Karpas-422 (cell line): Measurements from ENCODE around the gene ERGIC1. TPM values are rescaled to one million over a fixed set of nuclear protein-coding genes. Genes with fewer than 3 reads are reported as not detected.

Source experiments
- DNase-seq: peaks from one replicate; pipeline ENCODE4 v3.0.0-alpha.2; 2015
- H2AFZ ChIP-seq: fragments of 200-600 bp; sonication (generic); 2 replicates; pipeline ENCODE4 v1.6.1; 2014; ENCODE audit warnings: antibody characterized with exemption, low read length, mixed read lengths
- H3K27ac ChIP-seq: fragments of 200-600 bp; sonication (generic); 2 replicates; pipeline ENCODE4 v1.5.1; 2014; ENCODE audit warnings: mild to moderate bottlenecking, low read length, moderate library complexity
- H3K27me3 ChIP-seq: fragments of 200-600 bp; sonication (generic); 2 replicates; pipeline ENCODE4 v1.6.1; 2014; ENCODE audit warnings: low read length, mixed read lengths
- H3K36me3 ChIP-seq: fragments of 200-600 bp; sonication (generic); 2 replicates; pipeline ENCODE4 v1.6.1; 2014; ENCODE audit warnings: low read length, mixed read lengths; ENCODE audit not compliant: insufficient read depth
- H3K4me1 ChIP-seq: fragments of 200-600 bp; sonication (generic); 2 replicates; pipeline ENCODE4 v1.6.1; 2014; ENCODE audit warnings: mild to moderate bottlenecking, low read length, mixed read lengths
- H3K4me2 ChIP-seq: fragments of 200-600 bp; sonication (generic); 2 replicates; pipeline ENCODE4 v1.6.1; 2014; ENCODE audit warnings: low read length, low read depth, mild to moderate bottlenecking; ENCODE audit not compliant: poor library complexity, severe bottlenecking
- H3K4me3 ChIP-seq: fragments of 200-600 bp; sonication (generic); 2 replicates; pipeline ENCODE4 v1.5.1; 2014; ENCODE audit warnings: mild to moderate bottlenecking, antibody characterized with exemption, low read length, mixed read lengths
- H3K79me2 ChIP-seq: fragments of 200-600 bp; sonication (generic); 2 replicates; pipeline ENCODE4 v1.6.1; 2014; ENCODE audit warnings: mild to moderate bottlenecking, low read length, mixed read lengths
- H3K9ac ChIP-seq: fragments of 200-600 bp; sonication (generic); 2 replicates; pipeline ENCODE4 v1.6.0; 2014; ENCODE audit warnings: low read length
- H3K9me2 ChIP-seq: fragments of 200-600 bp; sonication (generic), shearing (Covaris generic); replicated peaks from 2 replicates; pipeline ENCODE4 v1.6.0; 2014; ENCODE audit warnings: mild to moderate bottlenecking, low read length, moderate library complexity; ENCODE audit not compliant: insufficient read depth
- H3K9me3 ChIP-seq: fragments of 300-700, 200-600 bp; sonication (generic); 2 replicates; pipeline ENCODE4 v1.6.1; 2014; ENCODE audit warnings: low read length, mixed read lengths
- H4K20me1 ChIP-seq: fragments of 200-600 bp; sonication (generic); 2 replicates; pipeline ENCODE4 v1.6.1; 2014; ENCODE audit warnings: mild to moderate bottlenecking, antibody characterized with exemption, low read length, low read depth; ENCODE audit not compliant: insufficient read depth
- small RNA-seq: library from RNA; depleted of rRNA; stranded (forward); fragments of <200 nt; gene quantifications from one replicate; pipeline ENCODE3, GENCODE V24; 2014
- total RNA-seq: library from RNA; depleted of rRNA; stranded (reverse); fragments of >200 nt; shearing (Covaris generic); gene quantifications from 2 replicates; pipeline ENCODE4 v1.2.3, GENCODE V29; 2014; ENCODE audit warnings: low replicate concordance; rRNA removed

The ERGIC1 gene
- total RNA-seq, 1 experiment from 2014 or later, result 67.2 TPM

DNA sequence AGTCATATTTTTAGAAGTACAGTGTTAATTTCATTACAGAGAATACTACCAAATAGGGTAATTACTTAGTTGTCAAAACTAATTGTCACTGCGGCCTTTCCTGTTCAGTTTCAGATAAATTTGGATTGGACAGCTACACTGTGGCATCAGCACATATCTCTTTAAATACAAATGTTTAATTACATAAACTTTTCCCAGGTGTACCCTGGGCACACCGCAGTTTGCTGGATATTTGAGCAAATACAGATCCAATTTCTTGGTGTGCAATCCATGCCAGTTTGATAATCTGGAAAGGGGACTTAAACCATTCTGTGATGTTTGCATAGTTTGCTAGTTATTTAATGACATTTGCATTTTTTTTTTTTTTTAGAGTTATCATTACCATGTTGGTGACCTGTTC lies 160.4 kb downstream of the ERGIC1 start:
- peaks cover 22% of the 10 kb centered on the region for H3K36me3 ChIP-seq
- H3K27me3 ChIP-seq, result no peaks in the 10 kb centered on the region
- no peaks in the 10 kb centered on the region for H3K9me2 ChIP-seq
- DNase-seq, result no peak
- H3K4me2 ChIP-seq, result no peak overlapping the region
- no peak overlapping the region for H3K27ac ChIP-seq
- H3K4me3 ChIP-seq, result no peak overlapping the region
- H4K20me1 ChIP-seq, result 0 out of 2 replicates have a peak, but pooled peaks cover 12% of the 10 kb centered on the region
- no peak overlapping the region for H3K9ac ChIP-seq
- no peaks in the 10 kb centered on the region for H3K4me1 ChIP-seq
- no peak overlapping the region for H2AFZ ChIP-seq
- H3K79me2 ChIP-seq, result peaks cover 88% of the 10 kb centered on the region
- no peaks in the 10 kb centered on the region for H3K9me3 ChIP-seq

DNA sequence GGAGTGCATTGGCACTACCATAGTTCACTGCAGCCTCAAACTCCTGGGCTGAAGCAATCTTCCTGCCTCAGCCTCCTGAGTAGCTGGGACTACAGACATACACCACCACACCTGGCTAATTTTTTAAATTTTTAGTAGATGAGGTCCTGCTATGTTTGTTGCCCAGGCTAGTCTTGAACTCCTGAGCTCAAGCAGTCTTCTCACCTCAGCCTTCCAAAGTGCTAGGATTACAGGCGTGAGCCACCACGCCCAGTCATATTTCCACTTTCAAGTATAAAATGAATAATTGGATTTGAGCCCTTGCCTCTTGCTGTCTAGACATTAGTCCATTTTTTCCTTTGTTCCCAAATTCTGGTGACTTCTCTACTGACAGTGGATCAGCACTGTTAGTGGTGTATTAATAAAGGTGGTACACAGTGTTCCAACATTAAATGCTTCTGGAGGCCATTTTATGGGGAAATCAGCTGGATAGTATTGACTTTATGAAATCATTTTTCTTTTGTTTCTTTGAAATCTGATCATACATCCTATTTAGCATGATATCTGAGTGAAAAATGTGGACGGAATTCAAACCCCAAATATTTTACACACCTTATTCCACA lies 165.4 kb downstream of the ERGIC1 start:
- Histone ChIP-seq H3K4me3 (no peak overlapping the region), H3K9ac (no peak overlapping the region), H4K20me1 (peaks cover 17% of the 10 kb centered on the region), H3K4me1 (peaks cover 26% of the 10 kb centered on the region), H3K36me3 (peaks cover 16% of the 10 kb centered on the region), H3K4me2 (no peak overlapping the region), H3K27me3 (no peaks in the 10 kb centered on the region), H3K79me2 (peaks cover 96% of the 10 kb centered on the region), H3K9me3 (no peaks in the 10 kb centered on the region), H3K9me2 (no peaks in the 10 kb centered on the region), H3K27ac (no peak overlapping the region), H2AFZ (no peak overlapping the region)
- DNase-seq, result no peak

DNA sequence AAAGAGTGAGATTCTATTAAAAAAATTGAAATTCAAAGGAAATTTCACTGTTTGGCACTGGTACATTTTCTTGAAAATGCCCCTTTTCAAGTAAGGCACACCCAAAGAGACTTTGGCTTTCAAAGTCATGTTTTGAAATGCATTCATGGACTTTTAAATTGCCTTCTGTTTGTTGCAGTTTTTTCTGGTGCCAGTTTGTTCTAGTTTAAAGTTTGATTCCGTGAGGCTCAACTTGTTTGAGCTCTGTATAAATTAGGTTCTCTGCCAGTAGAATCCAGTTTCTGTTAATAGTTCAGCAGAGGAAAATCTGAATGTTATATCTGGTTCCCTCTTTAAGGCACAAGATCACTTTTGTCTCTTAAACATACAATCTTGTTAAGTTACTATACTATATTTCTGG lies 165.9 kb downstream of the ERGIC1 start:
- peaks cover 21% of the 10 kb centered on the region for H4K20me1 ChIP-seq
- H3K79me2 ChIP-seq, result peaks cover 96% of the 10 kb centered on the region
- H3K4me1 ChIP-seq, result peaks cover 27% of the 10 kb centered on the region
- DNase-seq, result no peak
- no peak overlapping the region for H2AFZ ChIP-seq
- no peaks in the 10 kb centered on the region for H3K27me3 ChIP-seq
- no peaks in the 10 kb centered on the region for H3K9me3 ChIP-seq
- H3K4me2 ChIP-seq, result no peak overlapping the region
- H3K4me3 ChIP-seq, result no peak overlapping the region
- no peaks in the 10 kb centered on the region for H3K9me2 ChIP-seq
- no peak overlapping the region for H3K27ac ChIP-seq
- peaks cover 11% of the 10 kb centered on the region for H3K36me3 ChIP-seq
- H3K9ac ChIP-seq, result no peak overlapping the region

DNA sequence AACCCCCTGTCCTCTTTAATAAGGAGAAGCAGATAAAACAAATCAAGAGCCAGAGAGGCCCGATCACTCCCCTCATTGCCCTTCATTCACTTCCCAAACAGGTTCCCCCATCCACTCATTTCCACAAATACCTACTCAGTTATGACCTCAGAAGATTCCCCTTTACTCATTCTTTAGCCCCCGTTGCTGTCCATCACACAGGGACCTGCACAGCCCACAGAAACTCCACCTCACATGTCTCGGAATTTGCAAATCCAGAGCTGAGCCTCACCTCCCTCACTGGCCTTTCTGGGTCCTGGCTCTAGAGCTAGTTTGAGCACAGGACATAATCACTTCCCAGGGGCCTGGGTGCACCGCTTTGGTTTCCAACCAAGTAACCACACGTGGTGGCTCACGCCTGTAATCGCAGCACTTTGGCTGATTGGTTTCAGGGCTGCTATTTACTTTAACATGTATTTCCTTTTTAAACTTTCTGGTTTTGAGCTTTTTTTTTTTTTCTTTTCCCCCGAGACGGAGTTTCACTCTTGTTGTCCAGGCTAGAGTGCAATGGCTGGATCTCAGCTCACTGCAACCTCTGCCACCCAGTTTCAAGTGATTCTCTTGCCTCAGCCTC lies 167.3 kb downstream of the ERGIC1 start:
- peaks cover 27% of the 10 kb centered on the region for H3K4me1 ChIP-seq
- no peak overlapping the region for H3K4me3 ChIP-seq
- H3K79me2 ChIP-seq, result peaks cover 96% of the 10 kb centered on the region
- no peak overlapping the region for H3K4me2 ChIP-seq
- no peaks in the 10 kb centered on the region; the same call in 1 of the 2 replicates for H3K36me3 ChIP-seq
- H3K27me3 ChIP-seq, result no peaks in the 10 kb centered on the region
- H3K9me3 ChIP-seq, result no peaks in the 10 kb centered on the region
- no peaks in the 10 kb centered on the region for H3K9me2 ChIP-seq
- H2AFZ ChIP-seq, result no peak overlapping the region
- no peak for DNase-seq
- no peak overlapping the region for H3K9ac ChIP-seq
- H3K27ac ChIP-seq, result no peak overlapping the region
- peaks cover 17% of the 10 kb centered on the region for H4K20me1 ChIP-seq

Small RNA genes lying within 50 kb of the gene (small RNA-seq; reads per million reads assigned to genes)
- gene AC022217.4, result not detected

Other genes starting within 250 kb of the ERGIC1 start
- not detected in 2 replicates for gene NEURL1B, start 193.0 kb upstream of the ERGIC1 start, total RNA-seq
- 9.0 and 10.5 TPM in 2 replicates for gene DUSP1, start 63.1 kb upstream of the ERGIC1 start, total RNA-seq
- gene RPL26L1, start 125.2 kb downstream of the ERGIC1 start, total RNA-seq, result 17.0 and 18.5 TPM in 2 replicates
- 78.4 and 134 TPM in 2 replicates for gene ATP6V0E1, start 149.5 kb downstream of the ERGIC1 start, total RNA-seq
- gene CREBRF, start 222.1 kb downstream of the ERGIC1 start, total RNA-seq, result 24.5 and 31.9 TPM in 2 replicates